ENCODE measurements around the gene HOXC11.

The HOXC11 gene

DNA sequence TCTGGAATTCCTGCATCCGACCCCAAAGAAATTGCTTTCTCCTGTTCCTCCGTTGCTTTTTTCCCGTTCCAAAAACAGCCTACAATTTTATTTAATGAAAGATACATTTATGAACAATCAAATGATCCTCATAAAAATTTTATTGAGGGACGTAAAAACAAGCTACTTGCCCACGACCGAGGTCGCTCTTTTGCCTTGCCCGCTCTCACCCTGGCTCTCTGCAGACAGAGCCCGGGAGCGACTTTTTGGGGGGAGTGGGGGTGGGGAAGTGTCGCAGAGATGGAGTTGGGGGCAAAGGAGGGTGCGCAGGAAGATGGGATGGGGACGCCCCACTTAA is 25.9 kb downstream of the HOXC11 start:
- DNase-seq: no peak

DNA sequence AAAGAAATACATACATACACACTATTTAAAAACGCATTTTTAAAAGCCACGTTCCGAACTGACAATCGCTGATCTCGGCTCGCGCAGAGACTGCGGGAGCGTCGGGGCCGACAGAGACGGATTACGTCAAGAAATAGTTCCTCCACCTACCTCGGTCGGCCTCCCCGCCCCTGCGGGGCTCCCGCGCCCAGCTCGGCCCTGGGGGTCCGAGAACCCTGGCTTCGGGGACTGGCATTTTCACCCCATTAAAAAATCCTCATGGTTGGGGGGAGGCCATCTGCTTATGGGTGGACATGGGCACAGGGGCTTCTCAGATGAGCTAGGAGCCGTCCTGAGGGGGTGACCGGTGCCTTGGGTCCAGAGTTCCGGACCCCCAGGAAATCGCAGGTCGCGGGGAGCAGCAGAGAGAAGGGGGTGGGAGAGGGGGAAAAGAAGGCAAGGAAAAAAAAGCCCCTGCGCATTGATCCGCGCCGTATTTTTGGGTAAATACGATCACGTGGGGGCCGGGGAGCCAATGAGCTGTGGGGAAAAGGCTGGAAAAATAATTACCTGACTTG is 26.7 kb downstream of the HOXC11 start:
- DNase-seq: no peak

DNA sequence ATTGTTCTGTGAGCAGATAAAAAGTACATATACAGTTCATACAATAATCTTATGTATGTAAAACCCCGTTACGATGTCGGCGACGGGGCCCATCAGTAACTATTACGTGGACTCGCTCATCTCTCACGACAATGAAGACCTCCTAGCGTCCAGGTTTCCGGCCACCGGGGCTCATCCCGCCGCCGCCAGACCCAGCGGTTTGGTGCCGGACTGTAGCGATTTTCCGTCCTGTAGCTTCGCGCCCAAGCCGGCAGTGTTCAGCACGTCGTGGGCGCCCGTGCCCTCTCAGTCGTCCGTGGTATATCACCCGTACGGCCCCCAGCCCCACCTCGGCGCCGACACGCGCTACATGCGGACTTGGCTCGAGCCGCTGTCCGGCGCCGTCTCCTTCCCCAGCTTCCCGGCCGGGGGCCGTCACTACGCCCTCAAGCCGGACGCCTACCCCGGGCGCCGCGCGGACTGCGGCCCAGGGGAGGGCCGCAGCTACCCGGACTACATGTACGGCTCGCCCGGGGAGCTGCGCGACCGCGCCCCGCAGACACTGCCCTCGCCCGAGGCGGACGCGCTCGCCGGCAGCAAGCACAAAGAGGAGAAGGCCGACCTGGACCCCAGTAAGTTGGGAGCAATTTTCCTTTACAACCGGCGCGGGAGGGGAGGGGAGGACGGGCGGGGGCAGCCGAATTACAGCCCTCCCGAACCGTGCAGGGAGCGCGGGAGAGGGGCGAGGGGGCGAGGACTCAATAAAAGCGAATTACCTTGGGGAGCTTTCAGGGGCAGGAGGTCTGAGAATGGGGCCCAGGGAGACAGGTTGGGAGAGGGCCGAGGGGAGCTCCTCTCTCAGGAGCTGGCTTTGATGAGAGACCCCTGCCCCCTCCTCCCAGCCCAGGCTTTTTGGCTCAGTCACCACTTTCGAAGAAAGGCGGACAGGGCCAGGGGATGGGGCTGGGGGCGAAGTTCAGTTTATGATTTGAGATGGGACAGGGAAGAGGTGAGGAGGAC is 27.5 kb downstream of the HOXC11 start, which contains the start of gene HOXC9:
Gene HOXC9 (plus strand): TSS at position 46 of the 999 bp plus-strand sequence. CDS start 28 bp downstream, at position 74.
- DNase-seq: no peak

DNA sequence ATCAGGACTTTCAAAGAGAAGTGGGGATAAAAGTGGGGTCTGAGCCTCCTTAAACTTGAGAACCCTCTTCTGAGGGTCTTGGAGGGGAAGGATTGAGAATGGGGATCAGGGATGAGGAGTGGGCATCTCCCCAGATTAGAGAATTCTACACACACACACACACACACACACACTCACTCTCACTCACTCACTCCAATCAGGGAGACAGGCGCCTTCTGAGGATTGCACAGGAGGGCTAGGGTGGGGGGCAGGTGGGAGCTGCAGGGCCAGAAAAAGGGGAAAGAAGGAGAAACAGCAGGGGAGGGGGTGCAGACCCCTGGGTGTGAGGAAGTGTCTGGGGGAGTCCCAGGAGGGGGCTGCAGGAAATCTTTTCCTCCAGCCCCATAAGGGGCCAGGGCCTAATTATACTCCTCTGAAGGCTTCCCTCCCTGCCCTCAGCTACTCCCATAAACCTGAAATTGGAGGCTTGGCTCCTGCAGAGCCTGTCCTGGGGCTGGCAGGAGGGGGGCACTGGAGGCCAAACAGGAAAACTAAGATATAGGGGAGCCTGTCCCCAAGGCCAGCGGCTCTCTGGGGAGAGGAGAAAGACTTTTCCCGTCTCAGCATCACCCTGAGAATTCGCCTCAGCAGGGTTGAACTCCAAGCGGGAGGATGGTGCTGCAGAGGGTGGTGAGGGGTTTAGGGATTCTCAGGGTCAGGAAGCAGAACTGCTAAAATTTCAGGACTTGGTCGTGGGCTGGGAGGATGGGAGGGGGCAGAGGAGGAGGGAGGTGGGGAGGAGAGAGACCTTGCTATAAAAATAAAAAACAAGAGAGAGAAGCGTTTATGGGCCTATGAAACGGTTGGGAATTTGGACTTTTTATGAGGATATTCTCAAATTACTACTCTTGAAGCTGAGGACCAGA is 28.6 kb downstream of the HOXC11 start:
- no peak for DNase-seq

DNA sequence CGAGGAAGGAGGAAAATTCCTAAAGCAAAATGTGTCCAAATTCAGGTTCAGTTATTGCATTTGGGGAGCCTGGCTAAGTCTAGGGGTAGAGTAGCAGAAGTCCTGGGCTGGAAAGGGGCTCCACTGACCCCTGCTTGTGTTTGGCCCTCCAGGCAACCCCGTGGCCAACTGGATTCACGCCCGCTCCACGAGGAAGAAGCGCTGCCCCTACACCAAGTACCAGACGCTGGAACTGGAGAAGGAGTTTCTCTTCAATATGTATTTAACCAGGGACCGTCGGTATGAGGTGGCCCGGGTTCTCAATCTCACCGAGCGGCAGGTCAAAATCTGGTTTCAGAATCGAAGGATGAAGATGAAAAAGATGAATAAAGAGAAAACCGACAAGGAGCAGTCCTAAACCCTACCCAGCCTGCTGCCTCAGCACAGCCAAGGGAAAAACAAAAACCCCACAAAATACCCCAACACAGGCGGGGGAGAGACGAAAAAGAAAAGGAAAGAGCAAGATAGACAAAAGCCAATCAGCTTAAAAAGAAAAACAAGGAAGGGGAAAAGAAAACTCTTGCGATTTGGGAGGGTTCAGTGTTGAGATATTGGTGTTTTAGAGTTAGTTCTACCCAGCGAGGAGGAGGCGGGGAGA is 29.5 kb downstream of the HOXC11 start:
- DNase-seq: no peak

DNA sequence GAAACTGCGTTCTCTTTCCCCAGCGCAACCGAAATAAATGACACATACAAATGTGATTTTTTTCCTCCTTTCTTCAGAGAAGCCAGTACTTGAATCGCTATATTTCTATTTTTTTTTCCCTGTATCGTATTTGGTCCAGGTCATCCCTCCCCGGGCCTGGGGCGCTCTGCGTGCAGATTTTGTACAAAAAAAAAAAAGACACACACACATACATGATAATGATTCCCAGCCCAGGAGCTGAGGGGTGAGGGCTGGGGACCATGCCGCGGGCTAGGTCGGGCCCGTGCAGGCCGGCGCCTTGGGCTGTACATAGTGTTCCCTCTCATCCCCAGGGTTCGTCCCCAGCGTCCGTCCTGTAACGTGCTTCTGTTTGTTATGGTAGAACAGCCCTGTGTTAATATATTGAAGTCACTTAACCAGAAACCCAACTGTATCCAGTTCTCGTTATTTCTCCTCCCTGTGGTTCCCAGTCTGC is 30.0 kb downstream of the HOXC11 start:
- DNase-seq: no peak

DNA sequence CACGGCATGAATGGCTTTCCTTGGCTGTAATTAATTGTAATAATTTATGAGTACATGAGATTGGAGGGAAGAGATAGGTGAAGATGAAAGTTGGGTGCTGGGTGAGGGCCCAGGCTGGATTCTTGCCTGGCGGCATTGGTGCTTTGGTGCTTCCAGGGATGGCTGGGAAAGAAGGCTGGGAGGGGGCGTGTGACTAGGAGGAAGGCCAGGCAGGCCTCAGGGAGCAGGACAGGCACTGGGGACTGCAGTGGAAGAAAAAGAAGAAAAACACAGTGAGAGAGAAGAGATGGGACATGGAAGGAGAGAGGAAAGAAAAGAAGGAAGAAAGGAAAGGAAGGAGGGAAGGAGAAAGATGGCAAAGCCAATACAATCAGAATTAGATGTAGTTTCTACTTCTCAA is 30.7 kb downstream of the HOXC11 start:
- no peak for DNase-seq

DNA sequence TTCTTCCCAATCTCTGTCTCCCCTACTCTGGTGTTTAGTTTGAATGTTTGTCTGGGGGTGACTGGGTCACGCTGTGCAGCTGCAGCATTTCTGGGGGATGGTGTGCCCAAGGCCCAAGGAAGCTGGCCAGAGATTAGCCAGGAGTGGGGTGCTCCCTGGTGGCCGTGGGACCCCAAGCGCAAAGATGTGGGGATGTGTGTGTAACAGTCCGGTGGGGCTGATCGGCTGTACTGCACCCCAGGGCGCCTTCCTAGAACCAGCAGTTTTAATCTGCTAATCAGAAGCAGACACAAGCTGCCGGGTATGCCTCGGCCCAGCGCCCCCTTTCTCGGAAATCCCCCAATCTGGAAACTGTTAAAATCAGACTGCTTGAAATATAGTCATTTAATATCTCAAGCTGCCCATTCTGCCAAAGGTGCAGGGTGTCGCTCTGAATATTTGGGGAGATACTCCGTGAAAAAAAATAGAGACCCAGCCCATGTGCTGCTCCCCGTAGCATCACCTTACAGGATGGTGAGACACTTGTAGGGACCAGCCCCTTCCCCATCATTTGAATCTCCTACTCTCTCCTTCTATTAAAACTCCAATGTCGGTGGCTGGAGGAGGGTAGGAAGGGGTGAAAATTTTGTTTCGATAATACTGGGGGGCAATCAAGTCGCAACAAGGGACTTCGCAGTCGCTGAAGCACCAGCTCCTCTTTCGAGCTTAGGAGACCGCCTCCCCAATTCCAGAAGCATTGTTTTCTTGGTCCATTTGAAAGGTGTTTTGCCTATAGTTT is 31.3 kb downstream of the HOXC11 start:
- no peak for DNase-seq

DNA sequence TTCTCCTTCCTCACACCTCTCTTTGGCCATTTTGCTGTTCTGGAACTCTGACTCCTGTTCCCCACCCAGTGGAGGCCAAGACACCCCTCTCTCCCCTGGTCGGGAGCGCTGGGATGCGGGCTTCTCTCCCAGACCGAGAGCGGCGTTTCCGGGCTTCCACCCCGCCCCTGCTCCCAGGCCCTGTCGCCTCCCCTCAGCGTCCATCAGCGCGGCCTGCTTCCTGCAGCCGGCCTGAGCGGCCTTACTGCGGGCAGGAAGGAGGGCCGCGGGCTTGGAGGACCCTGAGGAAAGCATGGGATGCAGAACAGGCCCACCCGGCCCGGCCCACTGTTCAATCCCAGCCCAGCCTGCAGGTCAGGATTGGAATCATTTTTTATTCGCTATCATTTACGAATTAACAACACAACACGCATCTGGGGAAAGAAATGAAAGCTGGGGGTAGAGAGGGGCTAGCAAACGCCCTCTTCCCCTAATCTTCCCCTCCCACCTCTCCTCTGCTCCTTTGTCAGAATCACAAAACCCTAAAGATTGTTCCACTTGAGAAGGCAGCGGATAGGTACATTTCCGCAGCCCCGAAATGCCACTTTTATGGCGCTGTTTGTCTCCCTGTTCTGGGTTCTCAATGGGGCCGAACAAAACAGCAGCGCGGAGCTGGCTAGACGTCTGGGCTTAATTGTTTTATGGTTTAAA is 32.1 kb downstream of the HOXC11 start:
- no peak for DNase-seq

DNA sequence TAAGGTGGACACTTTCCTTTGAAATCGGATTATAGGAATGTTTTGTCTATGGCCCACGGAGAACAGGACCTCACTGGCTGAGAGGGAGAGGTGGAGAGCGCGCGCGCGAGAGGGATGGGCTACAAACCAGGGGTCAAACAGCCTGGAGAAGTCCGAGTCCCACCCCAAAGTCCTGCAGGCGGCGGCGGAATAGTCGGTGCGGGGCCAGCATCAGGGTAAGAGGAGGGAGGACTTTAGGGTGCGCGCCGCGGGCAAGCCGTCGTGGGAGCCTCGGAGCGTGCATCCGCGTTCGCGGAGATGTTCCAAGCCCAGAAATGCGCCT is 32.6 kb downstream of the HOXC11 start:
- no peak for DNase-seq

DNA sequence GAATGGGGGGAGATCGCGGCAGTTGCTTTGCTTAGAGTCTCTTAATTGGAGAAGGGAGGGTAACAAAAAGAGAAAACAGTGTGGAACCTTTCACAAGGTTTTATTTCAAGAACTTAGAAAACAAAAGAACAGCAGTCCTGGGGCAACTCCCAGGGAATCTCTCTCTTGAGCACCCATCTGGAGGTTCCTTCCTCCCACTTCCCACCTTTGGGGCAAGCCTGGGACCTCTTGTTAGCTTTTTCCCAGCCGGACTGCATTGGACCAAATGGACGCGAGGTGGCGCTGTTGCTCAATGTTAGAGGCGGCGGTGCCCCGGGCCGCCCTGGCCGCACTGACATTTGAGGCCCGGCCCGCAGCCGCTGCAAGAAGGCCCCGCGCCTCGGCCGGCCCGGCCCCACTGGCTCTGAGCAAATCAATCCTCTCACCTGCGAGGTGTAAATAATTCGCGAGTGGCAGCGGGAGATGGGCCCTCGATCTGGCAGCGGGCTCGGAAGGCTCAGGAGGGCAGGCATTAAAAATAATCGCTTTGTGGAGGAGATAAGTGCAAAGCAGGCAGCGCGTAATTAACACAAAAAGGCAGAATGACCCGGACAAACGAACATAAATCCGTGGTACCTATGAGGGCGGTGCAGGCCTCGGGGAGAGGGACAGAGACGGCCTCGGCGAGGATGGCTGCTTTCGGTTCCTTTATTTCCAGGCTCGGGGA is 33.1 kb downstream of the HOXC11 start:
- peak; percentile 92 for DNase-seq

DNA sequence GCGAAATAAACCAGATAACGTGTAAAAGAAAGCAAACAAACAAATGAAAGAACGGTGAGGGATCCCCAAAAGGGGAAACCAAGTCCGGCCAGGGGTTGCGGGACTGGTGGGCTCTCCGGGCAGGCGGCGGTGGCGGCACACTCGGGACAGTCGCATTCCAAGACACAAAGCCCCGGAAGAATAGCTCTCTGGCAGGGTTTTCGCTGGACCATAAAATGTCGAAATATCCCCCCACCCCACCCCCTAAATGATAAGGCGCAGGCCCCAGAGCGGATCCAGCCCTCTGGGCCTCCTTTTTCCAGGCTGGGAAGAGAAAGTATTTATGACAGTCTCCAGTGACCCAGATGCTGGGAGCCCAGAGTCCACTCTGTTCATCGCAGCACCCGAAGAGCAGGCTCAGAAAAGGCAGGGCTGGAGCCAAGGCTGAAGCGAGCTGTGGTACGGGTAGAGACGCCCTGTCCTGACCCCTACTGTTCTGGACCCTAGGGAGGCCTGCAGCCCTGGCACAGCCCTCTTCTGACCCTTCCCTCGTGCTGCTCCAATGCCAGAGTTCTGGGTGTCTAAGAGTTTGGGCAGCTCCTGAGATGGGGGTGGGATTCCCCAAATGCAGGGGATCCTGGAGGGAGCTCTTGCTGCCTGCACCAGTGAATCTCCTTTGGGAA is 33.8 kb downstream of the HOXC11 start:
- DNase-seq: no peak

DNA sequence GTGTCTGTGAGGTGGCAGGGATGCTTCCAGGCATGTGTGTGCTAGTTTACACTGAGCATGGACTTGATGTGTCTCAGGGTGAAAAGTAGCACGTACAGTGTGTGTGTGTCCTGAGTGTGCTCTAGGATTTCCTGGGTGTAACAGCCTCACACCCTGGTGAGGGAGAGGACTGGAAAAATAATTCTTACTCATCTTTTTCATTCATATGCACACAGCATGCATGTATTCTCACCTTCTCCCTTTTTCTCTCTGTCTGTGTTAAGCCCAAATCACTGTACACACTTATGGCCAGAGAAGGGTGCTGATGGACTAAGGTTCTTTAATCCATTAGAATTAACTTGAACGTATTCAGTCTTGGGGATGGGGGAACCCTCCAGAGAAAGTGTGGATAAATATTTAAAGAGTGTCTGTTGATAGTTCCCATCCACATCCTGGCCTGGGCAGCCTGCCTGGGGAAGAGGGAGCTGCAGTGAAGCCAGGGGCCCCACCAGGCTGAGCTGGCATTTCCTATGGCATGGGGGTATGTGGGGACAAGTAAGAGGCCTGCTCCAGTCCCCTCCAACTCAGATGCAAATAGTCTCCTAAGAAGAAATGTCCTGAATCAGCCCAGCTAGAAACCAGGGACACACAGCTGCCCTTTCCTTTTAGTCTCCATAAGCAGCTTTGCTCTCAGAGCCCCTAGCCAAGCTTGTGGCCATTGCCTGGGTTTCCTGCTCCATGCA is 34.8 kb downstream of the HOXC11 start:
- DNase-seq: no peak

DNA sequence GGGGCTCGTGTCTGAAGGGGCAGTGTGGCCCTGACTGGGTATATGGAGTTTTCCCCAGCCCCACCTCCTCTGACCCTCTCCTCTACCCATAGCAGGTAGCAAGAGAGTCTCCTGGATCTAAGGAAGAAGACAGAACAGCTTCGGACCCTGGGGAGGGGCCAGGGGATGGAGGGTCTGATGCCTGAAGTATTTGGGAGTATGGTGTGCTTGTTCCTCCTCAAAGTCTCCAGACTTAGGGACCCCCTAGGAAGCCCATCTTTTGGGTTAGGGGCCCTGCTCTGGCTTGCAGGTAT is 35.3 kb downstream of the HOXC11 start:
- no peak for DNase-seq

DNA sequence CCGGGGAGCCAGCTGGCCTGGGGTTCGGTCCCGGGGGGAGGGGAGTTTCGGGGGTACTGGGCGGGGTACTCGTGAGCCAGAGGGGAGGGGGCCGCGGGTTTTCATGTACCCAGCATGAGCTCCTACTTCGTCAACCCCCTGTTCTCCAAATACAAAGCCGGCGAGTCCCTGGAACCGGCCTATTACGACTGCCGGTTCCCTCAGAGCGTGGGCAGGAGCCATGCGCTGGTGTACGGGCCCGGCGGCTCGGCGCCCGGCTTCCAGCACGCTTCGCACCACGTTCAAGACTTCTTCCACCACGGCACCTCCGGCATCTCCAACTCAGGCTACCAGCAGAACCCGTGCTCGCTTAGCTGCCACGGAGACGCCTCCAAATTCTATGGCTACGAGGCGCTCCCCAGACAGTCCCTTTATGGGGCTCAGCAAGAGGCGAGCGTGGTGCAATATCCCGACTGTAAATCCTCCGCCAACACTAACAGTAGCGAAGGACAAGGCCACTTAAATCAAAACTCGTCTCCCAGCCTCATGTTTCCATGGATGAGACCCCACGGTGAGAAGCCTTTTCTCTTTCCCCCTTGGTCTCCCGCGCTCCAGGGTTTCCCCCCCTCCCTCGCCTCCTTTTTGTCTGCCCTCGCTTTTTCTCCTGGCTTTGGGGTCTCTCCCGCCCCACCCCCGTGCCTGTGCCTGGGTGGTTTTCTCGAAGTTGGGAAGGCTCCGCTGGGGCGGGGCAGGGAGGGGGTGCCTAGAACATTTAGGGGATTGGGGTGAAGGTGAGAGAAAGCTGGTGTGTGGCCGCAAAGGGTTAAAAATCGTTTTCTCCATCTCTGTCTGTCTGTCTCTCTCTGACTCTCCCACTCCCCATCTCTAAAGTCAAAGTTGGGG is 36.5 kb downstream of the HOXC11 start:
- no peak for DNase-seq

DNA sequence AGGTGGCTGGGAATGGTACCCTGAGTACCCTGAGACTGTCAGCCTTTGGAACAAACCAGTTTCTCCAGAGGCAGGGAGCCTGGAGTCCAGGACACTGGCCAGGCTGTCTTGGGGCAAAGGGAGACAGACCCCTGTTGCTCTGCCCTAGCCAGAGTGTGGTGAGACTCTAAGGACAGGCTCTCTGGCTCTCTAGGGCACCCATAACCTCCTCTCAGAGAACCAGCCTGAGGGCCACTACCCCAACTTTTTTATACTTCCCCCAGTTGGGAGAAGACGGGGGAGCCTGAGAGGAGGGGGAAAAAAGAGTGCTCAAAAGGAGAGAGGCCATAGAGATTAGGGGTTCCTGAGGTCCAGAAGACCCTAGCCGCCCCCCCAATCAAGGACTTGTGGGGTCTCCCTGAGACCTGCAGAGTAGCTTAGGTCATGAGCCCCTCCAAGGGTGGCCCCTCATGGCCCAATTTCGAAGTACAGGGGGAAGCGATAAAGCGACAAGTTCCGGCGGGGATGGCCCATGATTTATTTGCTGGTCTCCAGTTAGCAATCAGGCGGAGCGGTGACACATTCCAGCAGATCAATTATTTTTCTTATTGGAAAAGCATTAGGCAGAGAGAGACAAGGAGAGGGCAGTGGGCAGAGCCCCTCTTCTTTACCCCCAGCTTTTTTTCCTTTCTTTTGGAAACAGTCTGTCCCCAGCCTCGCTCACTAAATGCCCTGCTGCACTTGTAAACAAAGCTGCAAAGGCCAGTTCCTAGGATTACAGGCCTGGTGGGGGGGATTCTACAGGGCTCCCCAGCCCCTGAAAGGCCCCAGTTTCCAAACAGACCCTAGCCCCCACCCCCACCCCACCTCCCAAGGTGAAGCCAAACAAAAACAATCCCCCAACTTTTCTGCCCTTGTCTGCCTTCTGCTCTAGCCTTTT is 37.4 kb downstream of the HOXC11 start:
- no peak for DNase-seq

DNA sequence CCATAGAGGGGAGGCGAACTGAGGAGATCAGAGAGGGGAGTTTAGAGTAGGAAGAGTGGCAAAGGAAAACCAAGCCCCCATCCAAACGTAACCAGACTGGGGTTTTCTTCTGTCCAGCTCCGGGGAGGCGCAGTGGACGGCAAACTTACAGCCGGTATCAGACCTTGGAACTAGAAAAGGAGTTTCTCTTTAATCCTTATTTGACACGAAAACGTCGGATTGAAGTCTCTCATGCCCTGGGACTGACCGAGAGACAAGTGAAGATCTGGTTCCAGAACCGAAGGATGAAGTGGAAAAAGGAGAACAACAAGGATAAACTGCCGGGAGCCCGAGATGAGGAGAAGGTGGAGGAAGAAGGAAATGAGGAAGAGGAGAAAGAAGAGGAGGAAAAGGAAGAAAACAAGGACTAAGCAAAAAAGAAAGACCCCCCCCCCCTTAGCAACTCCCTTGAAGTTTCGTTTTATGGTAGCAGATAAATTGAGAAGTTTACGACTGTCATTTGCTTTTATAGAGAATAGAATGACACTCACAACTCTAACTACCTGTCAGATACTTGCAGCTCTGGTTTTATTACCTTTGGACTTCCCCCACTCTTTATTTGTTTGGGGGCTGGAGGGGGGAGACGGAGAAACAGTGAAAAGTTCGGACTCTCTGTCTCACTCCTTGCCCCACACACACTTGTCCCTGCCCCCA is 38.2 kb downstream of the HOXC11 start:
- no peak for DNase-seq
